K562 (cell line): ENCODE measurements around the gene SH3RF1. TPM values are rescaled to one million over a fixed set of nuclear protein-coding genes. Genes with fewer than 3 reads are reported as not detected.

Experiments used
- ATAC-seq: fragments of 200-7000 bp; cut with Tn5 transposase; 3 replicates; pipeline ENCODE4 v1.9.1; 2020; ENCODE audit warnings: moderate library complexity
- BruUV-seq: library from RNA; stranded (reverse); fragments of 400-500 nt; replicated peaks from 2 replicates; lab custom pipeline; 2021; lab: Mats Ljungman, UMichigan
- CTCF ChIA-PET: fragments of 300-600 bp; formaldehyde crosslinking; extraction: SDS; loops from one replicate; lab custom pipeline; 2021; ENCODE audit warnings: low intra/inter-chr PET ratio; lab: Yijun Ruan, JAX
- POLR2A ChIA-PET: fragments of 300-600, 350-650 bp; sonication (Branson Sonifier 250); formaldehyde crosslinking; extraction: SDS; loops from one replicate; lab custom pipeline; 2021; ENCODE audit warnings: antibody characterized with exemption, inconsistent platforms; lab: Yijun Ruan, JAX
- DNase-seq, 4 experiments: peaks; one replicate each; pipeline versions ENCODE4 v3.0.0 to v3.0.0-alpha.2; 2011 to 2018; ENCODE audit warnings: low spot score in 3 of 4, mixed read lengths in 3 of 4; ENCODE audit errors: extremely low read depth in 1 of 4
- FAIRE-seq: peaks from 2 replicates; lab custom pipeline; 2011; peaks lifted over from hg19 to GRCh38; lab: Jason Lieb, UNC
- H2AFZ ChIP-seq: 2 replicates; pipeline ENCODE4 v1.6.0; 2011; ENCODE audit warnings: low read depth, low read length, control low read depth, inconsistent platforms
- H3K27ac ChIP-seq: fragments of 200-600 bp; 3 replicates; pipeline ENCODE4 v1.8.0; 2011; ENCODE audit warnings: low read depth, mild to moderate bottlenecking, control low read depth, inconsistent platforms, low read length, moderate library complexity, mixed read lengths; ENCODE audit errors: extremely low read depth
- H3K27me3 ChIP-seq, 2 experiments: fragments of 300-600 bp in 1 of 2; 2 replicates in 1 of 2; 3 replicates in 1 of 2; pipeline versions ENCODE4 v1.6.0 to v1.8.0; 2011; ENCODE audit warnings: inconsistent platforms in 2 of 2, low read length in 2 of 2, mild to moderate bottlenecking in 1 of 2, mixed read lengths in 1 of 2, moderate library complexity in 1 of 2; ENCODE audit not compliant: control insufficient read depth in 2 of 2, insufficient read depth in 2 of 2
- H3K36me3 ChIP-seq: fragments of 300-600 bp; 3 replicates; pipeline ENCODE4 v1.8.0; 2011; ENCODE audit warnings: mild to moderate bottlenecking, low read length, inconsistent platforms; ENCODE audit not compliant: control insufficient read depth, insufficient read depth
- H3K4me1 ChIP-seq, 2 experiments: fragments of 200-600 bp in 1 of 2; replicated peaks in 1 of 2; 2 replicates in 1 of 2; 3 replicates in 1 of 2; pipeline versions ENCODE4 v1.5.1 to v1.8.0; 2011; ENCODE audit warnings: inconsistent platforms in 2 of 2, low read length in 2 of 2, mild to moderate bottlenecking in 1 of 2, mixed read lengths in 1 of 2, moderate library complexity in 1 of 2; ENCODE audit not compliant: control insufficient read depth in 2 of 2, insufficient read depth in 2 of 2
- H3K4me2 ChIP-seq: 2 replicates; pipeline ENCODE4 v1.6.1; 2011; ENCODE audit warnings: low read length, control low read depth, inconsistent platforms, mixed read lengths; ENCODE audit not compliant: insufficient read depth
- H3K4me3 ChIP-seq: fragments of 200-600 bp; sonication (generic), shearing (Covaris generic); 2 replicates; pipeline ENCODE4 v1.5.1; 2016; ENCODE audit warnings: control low read depth, inconsistent platforms
- H3K79me2 ChIP-seq: fragments of 200-600 bp; 3 replicates; pipeline ENCODE4 v1.8.0; 2011; ENCODE audit warnings: low read length, inconsistent platforms; ENCODE audit not compliant: control insufficient read depth, insufficient read depth
- H3K9ac ChIP-seq, 2 experiments: 2 replicates each; pipeline versions ENCODE4 v1.6.0 to v1.6.1; 2011; ENCODE audit warnings: low read depth in 2 of 2, low read length in 2 of 2, control low read depth in 1 of 2, inconsistent platforms in 1 of 2, mild to moderate bottlenecking in 1 of 2, mixed read lengths in 1 of 2; ENCODE audit not compliant: insufficient read depth in 1 of 2
- H3K9me1 ChIP-seq: one replicate; pipeline ENCODE4 v1.6.0; 2011; ENCODE audit warnings: inconsistent platforms, mild to moderate bottlenecking, low read length, moderate library complexity; ENCODE audit not compliant: control insufficient read depth, insufficient read depth
- H3K9me3 ChIP-seq: replicated peaks from 2 replicates; pipeline ENCODE4 v1.5.1; 2011; ENCODE audit warnings: low read depth, low read length, inconsistent platforms; ENCODE audit not compliant: control insufficient read depth, insufficient read depth
- H4K20me1 ChIP-seq: replicated peaks from 2 replicates; pipeline ENCODE4 v1.6.1; 2011; ENCODE audit warnings: low read length, inconsistent platforms, mixed read lengths; ENCODE audit not compliant: control insufficient read depth, insufficient read depth
- CHCHD3 ChIP-seq: fragments of 250-450 bp; sonication (Bioruptor Pico); IDR thresholded peaks from 2 replicates; pipeline ENCODE4 v2.1.2; 2022; ENCODE audit warnings: mild to moderate bottlenecking
- HDAC2 ChIP-seq: fragments of 450-650 bp; IDR thresholded peaks from 2 replicates; pipeline ENCODE4 v1.6.1; 2016; ENCODE audit warnings: mild to moderate bottlenecking
- HIVEP1 ChIP-seq: fragments of 250-450 bp; sonication (Bioruptor Pico); IDR thresholded peaks from 2 replicates; pipeline ENCODE4 v1.4.0; 2020; ENCODE audit warnings: mild to moderate bottlenecking
- ILF3 ChIP-seq: fragments of 450-650 bp; IDR thresholded peaks from 2 replicates; pipeline ENCODE4 v1.6.1; 2018; ENCODE audit warnings: antibody characterized with exemption, mild to moderate bottlenecking, moderate library complexity, borderline replicate concordance
- NRF1 ChIP-seq, 2 experiments: fragments of 450-650 bp; IDR thresholded peaks in 1 of 2; conservative IDR thresholded peaks in 1 of 2; 2 replicates each; pipeline ENCODE4 v1.6.1; 2014; ENCODE audit warnings: mild to moderate bottlenecking in 2 of 2
- POLR2A ChIP-seq: fragments of 450-650 bp; conservative IDR thresholded peaks from 2 replicates; pipeline ENCODE4 v1.6.1; 2016
- PTRF ChIP-seq: fragments of 450-650 bp; IDR thresholded peaks from 2 replicates; pipeline ENCODE4 v1.6.1; 2016; ENCODE audit warnings: mild to moderate bottlenecking, missing genetic modification characterization, missing compliant biosample characterization
- XRCC4 ChIP-seq: IDR thresholded peaks from one replicate; pipeline ENCODE4 v1.6.1; 2011; ENCODE audit not compliant: insufficient read depth, insufficient read length; ENCODE audit errors: extremely low read depth
- ZNF133 ChIP-seq: fragments of 250-450 bp; sonication (Bioruptor Pico); IDR thresholded peaks from 2 replicates; pipeline ENCODE4 v1.4.0; 2020; ENCODE audit warnings: mild to moderate bottlenecking
- ZNF143 ChIP-seq: sonication (generic); formaldehyde crosslinking; IDR thresholded peaks from 2 replicates; pipeline ENCODE4 v1.9.0; 2022; ENCODE audit warnings: mild to moderate bottlenecking, missing genetic modification reagents
- ZNF175 ChIP-seq: fragments of 200-800 bp; sonication (Bioruptor generic); IDR thresholded peaks from 2 replicates; pipeline ENCODE4 v1.6.1; 2016; ENCODE audit warnings: low read depth, mild to moderate bottlenecking, missing genetic modification characterization, missing compliant biosample characterization
- ZNF408 ChIP-seq: fragments of 250-450 bp; sonication (Bioruptor Pico); IDR thresholded peaks from 2 replicates; pipeline ENCODE4 v1.4.0; 2020; ENCODE audit warnings: low read depth, mild to moderate bottlenecking, moderate library complexity
- WGBS: fragments of 100-300 bp; shearing (Covaris generic); methylation state at CpG from one replicate; pipeline ENCODE4 v1.1.6; 2016; ENCODE audit warnings: low coverage, mixed read lengths; ENCODE audit not compliant: insufficient coverage; ENCODE audit errors: missing lambda C conversion rate; 5-methylcytosine and 5-hydroxymethylcytosine counted together
- in situ Hi-C: fragments of 300-500 bp; cut with MboI; formaldehyde crosslinking; loops from 4 replicates; pipeline ENCODE4 v1.15.0; 2018; ENCODE audit warnings: inconsistent platforms, mixed read lengths
- intact Hi-C: fragments of 100-400 bp; cut with micrococcal nuclease; formaldehyde crosslinking; loops from 2 replicates; pipeline ENCODE4 v1.14.2; 2022
- polyA plus RNA-seq, 8 experiments: library from polyadenylated mRNA; depleted of rRNA in 4 of 8; stranded (reverse) in 5 of 8; unstranded in 3 of 8; fragments of >200 nt; fragmentation: Nextera tagmentation in 2 of 8; fragmentation: Illumina TruSeq in 1 of 8; extraction: Ambion mirVana in 2 of 8; extraction: Trizol in 1 of 8; gene quantifications; 2 replicates each; pipeline versions ENCODE4 v1.2.1 to v1.2.3, GENCODE V29; 2011 to 2014; ENCODE audit warnings: inconsistent platforms in 1 of 8, missing spikeins in 1 of 8
- total RNA-seq, 7 experiments: library from RNA; depleted of rRNA in 6 of 7; stranded (reverse); fragments of >200 nt in 6 of 7; fragmentation: Illumina TruSeq in 2 of 7; extraction: Trizol in 2 of 7; gene quantifications; 2 replicates each; pipeline versions ENCODE4 v1.2.1 to v1.2.3, GENCODE V29; 2011 to 2021; ENCODE audit warnings: low replicate concordance in 1 of 7
- TF ChIP-seq, protein P1 (sequence below): fragments of 450-650 bp; IDR thresholded peaks from 2 replicates; pipeline ENCODE4 v1.6.1; 2017; ENCODE audit warnings: mild to moderate bottlenecking, moderate library complexity

The SH3RF1 gene
- total and polyA plus RNA-seq, 9 of the 15 experiments (the other 6 are each of a cell fraction or from before 2014, with no cell fraction given): 0.04 to 0.16 (median 0.11) TPM; not detected in 6

- Histone ChIP-seq H3K4me3 (no peak overlapping the region), H3K79me2 (no peaks in the 10 kb centered on the region), H3K4me1 (no peaks in the 10 kb centered on the region), H3K27ac (no peak overlapping the region)
- POLR2A ChIA-PET: no interaction called here
- no peak for TF ChIP-seq ZNF175 (CRISPR knock-in tag)
- TF ChIP-seq HIVEP1 (CRISPR knock-in tag): no peak
- no peak for TF ChIP-seq CHCHD3 (CRISPR knock-in tag)
- TF ChIP-seq, protein P1, sequence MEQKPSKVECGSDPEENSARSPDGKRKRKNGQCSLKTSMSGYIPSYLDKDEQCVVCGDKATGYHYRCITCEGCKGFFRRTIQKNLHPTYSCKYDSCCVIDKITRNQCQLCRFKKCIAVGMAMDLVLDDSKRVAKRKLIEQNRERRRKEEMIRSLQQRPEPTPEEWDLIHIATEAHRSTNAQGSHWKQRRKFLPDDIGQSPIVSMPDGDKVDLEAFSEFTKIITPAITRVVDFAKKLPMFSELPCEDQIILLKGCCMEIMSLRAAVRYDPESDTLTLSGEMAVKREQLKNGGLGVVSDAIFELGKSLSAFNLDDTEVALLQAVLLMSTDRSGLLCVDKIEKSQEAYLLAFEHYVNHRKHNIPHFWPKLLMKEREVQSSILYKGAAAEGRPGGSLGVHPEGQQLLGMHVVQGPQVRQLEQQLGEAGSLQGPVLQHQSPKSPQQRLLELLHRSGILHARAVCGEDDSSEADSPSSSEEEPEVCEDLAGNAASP: no peak
- TF ChIP-seq NRF1 (conservative IDR thresholded peaks at IDR 0.05 in 1 of 2, IDR thresholded peaks at IDR 0.05 in 1 of 2): no peak
- no peak for TF ChIP-seq PTRF (tag)
- TF ChIP-seq XRCC4: no peak
- TF ChIP-seq POLR2A: no peak
- no peak for TF ChIP-seq ILF3
- TF ChIP-seq HDAC2: no peak
- no peak for TF ChIP-seq ZNF408 (CRISPR knock-in tag)
- TF ChIP-seq ZNF143: no peak
- TF ChIP-seq ZNF133 (CRISPR knock-in tag): no peak
- TF ChIP-seq, all 486 proteins: peak for 0
- FAIRE-seq (no peak), DNase-seq (no peak), ATAC-seq (no peak)
- Histone ChIP-seq H3K9ac (no peak overlapping the region), H4K20me1 (no peaks in the 10 kb centered on the region), H3K9me3 (no peaks in the 10 kb centered on the region), H2AFZ (no peak overlapping the region), H3K27me3 (no peaks in the 10 kb centered on the region), H3K4me2 (no peak overlapping the region), H3K36me3 (no peaks in the 10 kb centered on the region), H3K9me1 (no peaks in the 10 kb centered on the region)
- intact Hi-C loops: no loop called here
- in situ Hi-C loops: no loop called here
- 0% methylated on average over 3 of the region's 3 CpGs for WGBS
- no TSS peak for BruUV-seq
- CTCF ChIA-PET: no interaction called here
Measured at GRCh38 chr4:169132561-169133305, 138.0 kb downstream of the SH3RF1 start.
